ENCODE measurements around the gene SYNE1.

DNA sequence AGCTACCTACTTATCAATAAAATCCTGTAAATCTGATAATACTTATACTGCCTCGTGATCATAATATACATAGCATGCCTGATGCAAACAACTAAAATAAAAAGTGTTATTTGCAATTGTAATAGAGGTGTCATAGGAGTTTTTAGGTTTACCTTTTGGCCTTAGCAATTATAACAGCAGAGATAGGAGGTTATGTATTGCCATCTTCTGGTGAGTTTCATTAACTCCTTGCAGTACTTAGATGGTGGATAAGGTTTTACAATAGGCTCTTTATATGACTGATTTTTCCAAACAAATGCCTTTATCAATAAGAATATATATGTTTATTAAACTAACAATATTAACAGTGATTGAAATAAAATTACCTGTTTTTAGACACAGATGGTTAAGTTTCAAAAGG lies 32.7 kb upstream of the SYNE1 start:
- TF ChIP-seq POLR2AphosphoS5 (IDR thresholded peaks at IDR 0.05; ENCODE audit: low read depth) (no peak), SPI1 (IDR thresholded peaks at IDR 0.05; ENCODE audit: borderline replicate concordance, low read depth) (no peak), REST (IDR thresholded peaks at IDR 0.05; ENCODE audit: insufficient replicate concordance, low read depth) (no peak), GABPA (IDR thresholded peaks at IDR 0.05; ENCODE audit: low read depth) (no peak)
- TF ChIP-seq, protein P1, sequence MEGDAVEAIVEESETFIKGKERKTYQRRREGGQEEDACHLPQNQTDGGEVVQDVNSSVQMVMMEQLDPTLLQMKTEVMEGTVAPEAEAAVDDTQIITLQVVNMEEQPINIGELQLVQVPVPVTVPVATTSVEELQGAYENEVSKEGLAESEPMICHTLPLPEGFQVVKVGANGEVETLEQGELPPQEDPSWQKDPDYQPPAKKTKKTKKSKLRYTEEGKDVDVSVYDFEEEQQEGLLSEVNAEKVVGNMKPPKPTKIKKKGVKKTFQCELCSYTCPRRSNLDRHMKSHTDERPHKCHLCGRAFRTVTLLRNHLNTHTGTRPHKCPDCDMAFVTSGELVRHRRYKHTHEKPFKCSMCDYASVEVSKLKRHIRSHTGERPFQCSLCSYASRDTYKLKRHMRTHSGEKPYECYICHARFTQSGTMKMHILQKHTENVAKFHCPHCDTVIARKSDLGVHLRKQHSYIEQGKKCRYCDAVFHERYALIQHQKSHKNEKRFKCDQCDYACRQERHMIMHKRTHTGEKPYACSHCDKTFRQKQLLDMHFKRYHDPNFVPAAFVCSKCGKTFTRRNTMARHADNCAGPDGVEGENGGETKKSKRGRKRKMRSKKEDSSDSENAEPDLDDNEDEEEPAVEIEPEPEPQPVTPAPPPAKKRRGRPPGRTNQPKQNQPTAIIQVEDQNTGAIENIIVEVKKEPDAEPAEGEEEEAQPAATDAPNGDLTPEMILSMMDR (IDR thresholded peaks at IDR 0.05; ENCODE audit: insufficient read depth, low read length): no peak

Data from HL-60 (cell line).